Esophagus muscularis mucosa (tissue), 4 donors: ENCODE results near the gene DHRS12.

ENCODE experiments used
- EP300 ChIP-seq: sonication (generic); formaldehyde crosslinking; IDR thresholded peaks from one replicate; pipeline ENCODE4 v1.6.1; 2017; ENCODE audit warnings: antibody characterized with exemption
- POLR2A ChIP-seq: fragments of 450-650 bp; IDR thresholded peaks from one replicate; pipeline ENCODE4 v1.6.1; 2017; ENCODE audit warnings: antibody characterized with exemption, moderate library complexity, mild to moderate bottlenecking, low read depth
- POLR2AphosphoS5 ChIP-seq, 2 donors: sonication (generic); formaldehyde crosslinking; IDR thresholded peaks; one replicate each; pipeline ENCODE4 v1.6.1; 2017; ENCODE audit warnings: antibody characterized with exemption in 2 of 2
- TF ChIP-seq, protein P1 (sequence below), 3 experiments: fragments of 200-600 bp in 2 of 3; fragments of 450-650 bp in 1 of 3; sonication (generic) in 2 of 3; IDR thresholded peaks; one replicate each; pipeline ENCODE4 v1.5.1; 2017 to 2019; ENCODE audit warnings: antibody characterized with exemption in 3 of 3, mild to moderate bottlenecking in 2 of 3, moderate library complexity in 1 of 3

DNA sequence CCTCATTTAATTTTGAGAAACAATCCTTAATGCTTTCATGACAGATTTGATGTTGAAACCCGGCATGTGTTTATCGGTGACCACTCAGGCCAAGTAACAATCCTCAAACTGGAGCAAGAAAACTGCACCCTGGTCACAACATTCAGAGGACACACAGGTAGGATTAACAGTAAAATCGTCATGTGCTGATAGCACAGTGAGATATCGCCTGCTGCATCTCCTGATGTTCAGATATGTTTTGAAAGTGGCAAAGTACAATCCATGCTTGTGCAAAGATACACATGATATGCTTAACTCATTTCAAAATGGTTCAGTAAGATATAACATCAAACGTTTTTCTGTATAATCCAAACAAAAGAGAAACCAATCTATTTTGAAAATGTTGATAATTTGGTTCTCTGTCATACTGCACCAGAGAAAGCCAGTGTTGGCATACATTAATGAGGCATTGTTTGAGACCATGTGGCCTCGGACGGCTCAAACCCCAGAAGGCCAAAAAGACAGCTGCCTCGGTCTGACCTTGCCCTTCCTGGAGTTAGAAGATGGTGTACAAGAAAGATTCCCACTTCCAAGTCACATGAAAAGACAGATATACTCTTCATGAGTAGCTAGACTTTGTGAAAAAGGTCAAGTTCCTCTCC lies 76.2 kb downstream of the DHRS12 start:
- TF ChIP-seq, protein P1, sequence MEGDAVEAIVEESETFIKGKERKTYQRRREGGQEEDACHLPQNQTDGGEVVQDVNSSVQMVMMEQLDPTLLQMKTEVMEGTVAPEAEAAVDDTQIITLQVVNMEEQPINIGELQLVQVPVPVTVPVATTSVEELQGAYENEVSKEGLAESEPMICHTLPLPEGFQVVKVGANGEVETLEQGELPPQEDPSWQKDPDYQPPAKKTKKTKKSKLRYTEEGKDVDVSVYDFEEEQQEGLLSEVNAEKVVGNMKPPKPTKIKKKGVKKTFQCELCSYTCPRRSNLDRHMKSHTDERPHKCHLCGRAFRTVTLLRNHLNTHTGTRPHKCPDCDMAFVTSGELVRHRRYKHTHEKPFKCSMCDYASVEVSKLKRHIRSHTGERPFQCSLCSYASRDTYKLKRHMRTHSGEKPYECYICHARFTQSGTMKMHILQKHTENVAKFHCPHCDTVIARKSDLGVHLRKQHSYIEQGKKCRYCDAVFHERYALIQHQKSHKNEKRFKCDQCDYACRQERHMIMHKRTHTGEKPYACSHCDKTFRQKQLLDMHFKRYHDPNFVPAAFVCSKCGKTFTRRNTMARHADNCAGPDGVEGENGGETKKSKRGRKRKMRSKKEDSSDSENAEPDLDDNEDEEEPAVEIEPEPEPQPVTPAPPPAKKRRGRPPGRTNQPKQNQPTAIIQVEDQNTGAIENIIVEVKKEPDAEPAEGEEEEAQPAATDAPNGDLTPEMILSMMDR (IDR thresholded peaks at IDR 0.05), result no peak
- TF ChIP-seq POLR2A, result no peak
- TF ChIP-seq EP300, result no peak
- TF ChIP-seq POLR2AphosphoS5 (IDR thresholded peaks at IDR 0.05), result no peak
